Measurements from ENCODE around the gene SH2D3A. TPM values are rescaled to one million over a fixed set of nuclear protein-coding genes. Genes with fewer than 3 reads are reported as not detected.
"Not testable (repeated sequence)": the region's sequence is repeated elsewhere in the genome, so short reads cannot be mapped to it uniquely, and the experiment has no call there.

SH2D3A gene
- total RNA-seq, 1 donor from 2014 or later, result 26.0 TPM

DNA sequence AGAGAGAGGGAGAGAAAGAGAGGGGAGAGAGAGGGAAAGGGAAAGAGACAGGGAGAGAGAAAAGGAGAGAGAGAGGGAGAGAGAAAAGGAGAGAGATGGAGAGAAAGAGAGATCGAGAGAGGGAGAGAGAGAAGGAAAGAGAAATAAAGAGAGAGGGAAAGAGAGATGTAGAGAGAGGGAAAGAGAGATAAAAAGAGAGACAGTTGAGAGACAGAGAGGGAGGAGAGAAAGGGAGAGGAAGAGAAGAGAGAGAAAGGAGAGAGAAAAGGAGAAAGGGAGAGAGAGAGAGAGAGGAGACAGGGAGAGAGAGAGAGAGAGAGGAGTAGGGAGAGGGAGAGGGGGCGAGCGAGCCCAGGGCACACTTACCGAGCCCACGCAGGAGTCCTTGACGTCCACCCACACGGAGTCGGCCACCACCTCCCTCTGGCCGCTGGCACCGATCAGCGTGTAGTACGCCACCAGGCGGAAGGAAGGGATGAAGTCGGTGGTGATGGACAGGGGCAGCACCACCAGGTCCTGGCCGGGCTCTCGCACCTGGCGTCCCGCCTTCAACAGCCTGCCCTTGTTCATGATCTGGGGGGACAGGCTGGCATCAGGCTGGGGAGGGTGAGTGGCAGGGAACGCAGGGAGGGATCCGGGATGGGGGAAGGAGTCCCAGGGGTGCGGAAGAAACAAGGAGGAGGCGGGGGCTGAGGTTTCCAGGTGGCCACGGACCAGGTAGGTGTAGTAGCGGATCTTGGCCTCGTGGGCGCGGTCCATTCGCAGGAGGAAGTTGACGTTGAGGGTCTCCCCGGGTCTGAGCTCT is 56.8 kb downstream of the SH2D3A start:
- H3K9me3 ChIP-seq, result no peaks in the 10 kb centered on the region
- ATAC-seq, result peak; percentile 22
- H3K27ac ChIP-seq, result no peak overlapping the region
- no peak overlapping the region for H3K4me3 ChIP-seq
- H3K36me3 ChIP-seq, result peaks cover 24% of the 10 kb centered on the region
- DNase-seq, result no peak
- no peaks in the 10 kb centered on the region for H3K27me3 ChIP-seq
- intact Hi-C loops (cut with DNase I), result no loop called here
- no peaks in the 10 kb centered on the region for H3K4me1 ChIP-seq
- TF ChIP-seq CTCF (IDR thresholded peaks at IDR 0.05), result peak; percentile 11

- intact Hi-C loops (cut with DNase I), result no loop called here
- no peak for DNase-seq
- no peaks in the 10 kb centered on the region for H3K27me3 ChIP-seq
- H3K27ac ChIP-seq, result no peak overlapping the region
- H3K4me1 ChIP-seq, result no peaks in the 10 kb centered on the region
- TF ChIP-seq CTCF (IDR thresholded peaks at IDR 0.05), result no peak
- H3K9me3 ChIP-seq, result no peaks in the 10 kb centered on the region
- H3K36me3 ChIP-seq, result peaks cover 25% of the 10 kb centered on the region
- no peak overlapping the region for H3K4me3 ChIP-seq
- ATAC-seq, result no peak
Measured at GRCh38 chr19:6709549-6709948, 57.7 kb downstream of the SH2D3A start.

DNA sequence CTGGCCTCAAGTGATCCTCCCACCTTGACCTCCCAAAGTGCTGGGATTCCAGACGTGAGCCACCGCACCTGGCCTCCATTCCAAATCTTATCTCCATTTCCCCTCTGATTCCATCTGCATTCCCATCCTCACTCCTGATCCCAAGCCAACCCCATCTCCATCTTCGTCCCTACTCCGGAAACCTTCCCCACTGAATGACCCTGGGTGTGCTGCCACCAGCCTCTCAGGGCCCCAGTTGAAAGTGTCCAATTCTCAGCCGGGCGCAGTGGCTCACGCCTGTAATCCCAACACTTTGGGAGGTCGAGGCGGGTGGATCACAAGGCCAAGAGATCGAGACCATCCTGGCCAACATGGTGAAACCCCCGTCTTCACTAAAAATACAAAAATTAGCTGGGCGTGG is 58.3 kb downstream of the SH2D3A start:
- intact Hi-C loops (cut with DNase I); H3K4me1 ChIP-seq; DNase-seq; H3K9me3 ChIP-seq; ATAC-seq; H3K27me3 ChIP-seq; H3K4me3 ChIP-seq; H3K27ac ChIP-seq: not testable (repeated sequence)
- H3K36me3 ChIP-seq, result peaks cover 25% of the 10 kb centered on the region

GRCh38 chr19:6708346-6708745 is 58.9 kb downstream of the SH2D3A start:
- DNase-seq, result no peak
- H3K4me3 ChIP-seq, result no peak overlapping the region
- H3K36me3 ChIP-seq, result peaks cover 25% of the 10 kb centered on the region
- no peak for ATAC-seq
- H3K27me3 ChIP-seq, result no peaks in the 10 kb centered on the region
- H3K4me1 ChIP-seq, result no peaks in the 10 kb centered on the region
- H3K9me3 ChIP-seq, result no peaks in the 10 kb centered on the region
- intact Hi-C loops (cut with DNase I), result no loop called here
- H3K27ac ChIP-seq, result no peak overlapping the region
- TF ChIP-seq CTCF (IDR thresholded peaks at IDR 0.05), result no peak

DNA sequence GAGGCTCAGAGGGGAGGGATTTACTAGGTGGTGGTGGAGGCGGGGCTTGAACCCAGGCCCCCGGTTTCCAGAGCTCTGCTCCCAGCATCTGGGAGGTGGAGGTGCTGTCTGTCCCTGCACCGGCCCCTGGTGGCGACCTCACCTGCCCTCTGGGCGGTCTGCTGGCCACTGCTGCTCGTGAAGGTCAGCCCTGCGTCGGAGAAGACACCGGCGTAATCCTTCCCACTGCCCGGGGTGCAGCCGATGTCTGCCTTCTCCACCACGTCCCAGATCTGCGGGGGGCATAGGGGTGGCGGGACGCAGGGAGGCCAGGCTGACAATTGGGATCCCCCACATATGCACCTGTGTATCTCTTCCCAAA is 59.6 kb downstream of the SH2D3A start:
- ATAC-seq (no peak), DNase-seq (no peak)
- TF ChIP-seq CTCF (IDR thresholded peaks at IDR 0.05), result no peak
- no peaks in the 10 kb centered on the region for H3K27me3 ChIP-seq
- no peak overlapping the region for H3K27ac ChIP-seq
- peaks cover 25% of the 10 kb centered on the region for H3K36me3 ChIP-seq
- intact Hi-C loops (cut with DNase I), result no loop called here
- H3K9me3 ChIP-seq, result no peaks in the 10 kb centered on the region
- no peak overlapping the region for H3K4me3 ChIP-seq
- no peaks in the 10 kb centered on the region for H3K4me1 ChIP-seq

DNA sequence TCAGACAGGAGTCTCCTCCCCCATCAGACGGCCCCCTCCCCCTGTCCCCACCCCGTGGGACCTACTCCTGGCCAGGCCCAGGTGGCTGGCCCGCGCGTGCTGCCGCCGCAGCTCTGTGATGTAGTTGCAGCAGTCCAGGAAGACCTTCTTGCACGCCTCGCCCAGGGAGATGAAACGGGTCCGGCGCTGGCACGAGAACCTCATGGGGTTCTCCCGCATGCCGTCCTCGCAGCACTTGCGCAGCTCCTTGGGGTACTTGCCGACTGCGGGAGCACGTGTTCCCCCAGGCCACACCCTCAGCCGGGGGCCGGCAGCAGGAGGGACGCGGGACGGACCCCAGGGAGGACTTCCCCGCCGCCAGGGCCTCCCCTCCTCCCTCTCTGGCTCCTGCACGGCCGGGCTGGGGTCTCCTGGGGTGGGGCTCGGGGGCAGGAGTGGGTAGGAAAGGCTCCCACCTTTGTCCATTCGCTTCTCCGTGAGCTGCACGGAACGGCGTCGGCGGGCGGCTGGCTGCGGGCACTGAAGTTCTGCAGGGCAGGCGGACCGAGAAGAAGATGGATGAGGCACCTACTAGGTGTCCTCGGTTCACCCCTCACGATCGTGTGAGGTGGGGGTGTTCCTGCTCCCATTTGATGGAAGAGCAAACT is 60.1 kb downstream of the SH2D3A start:
- no peak for TF ChIP-seq CTCF (IDR thresholded peaks at IDR 0.05)
- ATAC-seq (no peak), DNase-seq (peak; percentile 54)
- intact Hi-C loops (cut with DNase I), result no loop called here
- Histone ChIP-seq H3K9me3 (no peaks in the 10 kb centered on the region), H3K27ac (no peak overlapping the region), H3K36me3 (peaks cover 29% of the 10 kb centered on the region), H3K27me3 (no peaks in the 10 kb centered on the region), H3K4me1 (no peaks in the 10 kb centered on the region), H3K4me3 (no peak overlapping the region)

Measured in upper lobe of right lung (tissue), 1 donor.